ENCODE results near the gene MTCL1. TPM values are rescaled to one million over a fixed set of nuclear protein-coding genes. Genes with fewer than 3 reads are reported as not detected.

Gene MTCL1
- total RNA-seq, 1 donor from 2014 or later: 2.9 TPM

DNA sequence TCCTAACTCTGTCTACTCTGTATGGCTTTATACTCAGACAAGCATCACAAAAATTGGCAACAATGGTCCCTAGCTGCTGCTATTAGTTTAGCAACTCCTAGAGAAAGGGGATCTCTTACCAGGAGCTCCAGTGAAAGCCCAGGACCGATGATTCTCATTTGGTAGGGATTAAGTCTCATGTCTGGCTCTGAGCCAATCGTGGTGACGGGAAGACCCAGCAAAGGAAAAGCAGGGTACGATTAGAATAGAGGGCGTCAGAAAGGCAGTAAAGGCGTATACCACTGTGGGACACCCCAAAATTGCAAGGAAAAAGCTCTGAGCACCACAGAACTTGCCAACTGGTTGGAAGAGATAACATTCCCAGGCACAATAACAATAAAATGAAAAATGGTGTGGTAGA lies 129.5 kb downstream of the MTCL1 start:
- Mint-ChIP-seq H3K27ac (no peak overlapping the region), H3K27me3 (no peaks in the 10 kb centered on the region), H3K9me3 (peaks cover 11% of the 10 kb centered on the region), H3K4me1 (no peaks in the 10 kb centered on the region), H3K4me3 (no peak overlapping the region), H3K36me3 (ENCODE audit: low read depth) (no peaks in the 10 kb centered on the region)
- ATAC-seq (ENCODE audit: low read depth) (no peak), DNase-seq (no peak)
- ChIA-PET CTCF (no interaction called here), POLR2A (no interaction called here)
- intact Hi-C loops (cut with micrococcal nuclease): no loop called here
- TF ChIP-seq, protein P1, sequence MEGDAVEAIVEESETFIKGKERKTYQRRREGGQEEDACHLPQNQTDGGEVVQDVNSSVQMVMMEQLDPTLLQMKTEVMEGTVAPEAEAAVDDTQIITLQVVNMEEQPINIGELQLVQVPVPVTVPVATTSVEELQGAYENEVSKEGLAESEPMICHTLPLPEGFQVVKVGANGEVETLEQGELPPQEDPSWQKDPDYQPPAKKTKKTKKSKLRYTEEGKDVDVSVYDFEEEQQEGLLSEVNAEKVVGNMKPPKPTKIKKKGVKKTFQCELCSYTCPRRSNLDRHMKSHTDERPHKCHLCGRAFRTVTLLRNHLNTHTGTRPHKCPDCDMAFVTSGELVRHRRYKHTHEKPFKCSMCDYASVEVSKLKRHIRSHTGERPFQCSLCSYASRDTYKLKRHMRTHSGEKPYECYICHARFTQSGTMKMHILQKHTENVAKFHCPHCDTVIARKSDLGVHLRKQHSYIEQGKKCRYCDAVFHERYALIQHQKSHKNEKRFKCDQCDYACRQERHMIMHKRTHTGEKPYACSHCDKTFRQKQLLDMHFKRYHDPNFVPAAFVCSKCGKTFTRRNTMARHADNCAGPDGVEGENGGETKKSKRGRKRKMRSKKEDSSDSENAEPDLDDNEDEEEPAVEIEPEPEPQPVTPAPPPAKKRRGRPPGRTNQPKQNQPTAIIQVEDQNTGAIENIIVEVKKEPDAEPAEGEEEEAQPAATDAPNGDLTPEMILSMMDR (IDR thresholded peaks at IDR 0.05): no peak

DNA sequence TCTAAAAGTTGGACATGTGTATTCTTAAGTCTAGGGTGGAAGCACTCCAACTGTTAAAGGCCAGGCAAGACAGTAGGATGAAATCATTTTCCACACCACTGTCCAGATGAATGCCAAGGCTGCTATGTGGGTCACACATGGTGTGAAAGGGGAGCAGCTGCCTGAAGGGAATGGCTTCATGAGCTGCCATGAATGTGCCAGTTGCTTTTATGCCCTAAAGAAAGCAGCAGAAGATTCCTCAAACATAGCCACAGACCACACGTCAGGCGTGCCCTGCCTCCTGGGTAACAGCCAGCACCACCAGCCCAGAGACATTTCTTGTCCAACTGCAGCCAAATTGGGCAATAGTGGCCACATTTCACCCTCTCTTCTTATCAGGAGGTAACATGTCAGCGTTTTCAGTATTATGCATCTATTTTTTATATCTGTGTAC lies 130.2 kb downstream of the MTCL1 start:
- Mint-ChIP-seq H3K27me3 (no peaks in the 10 kb centered on the region), H3K4me1 (no peaks in the 10 kb centered on the region), H3K27ac (no peak overlapping the region), H3K4me3 (no peak overlapping the region), H3K36me3 (ENCODE audit: low read depth) (no peaks in the 10 kb centered on the region), H3K9me3 (peaks cover 11% of the 10 kb centered on the region)
- DNase-seq: no peak
- intact Hi-C loops (cut with micrococcal nuclease): no loop called here
- ATAC-seq (ENCODE audit: low read depth): no peak
- CTCF ChIA-PET: no interaction called here
- POLR2A ChIA-PET: no interaction called here
- TF ChIP-seq, protein P1 (IDR thresholded peaks at IDR 0.05): no peak

DNA sequence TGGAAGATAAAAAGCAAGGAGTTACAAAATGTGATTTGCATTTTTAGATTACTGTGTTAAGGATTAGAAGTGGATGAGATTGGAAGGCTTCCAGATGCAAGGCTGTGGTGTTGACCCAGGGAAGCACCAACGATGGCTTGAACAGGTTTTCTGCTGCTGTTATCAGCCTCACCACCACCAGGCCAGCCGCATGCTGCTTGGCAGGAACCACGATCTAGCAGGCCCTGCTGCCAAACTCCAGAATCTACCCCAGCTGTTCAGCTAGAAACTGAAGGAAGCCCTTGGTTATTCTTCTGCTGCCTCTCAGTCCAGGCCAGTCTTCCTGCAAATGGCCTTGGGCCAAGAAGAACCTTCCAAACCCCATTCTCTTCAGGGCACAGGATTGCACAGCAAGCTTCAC lies 133.9 kb downstream of the MTCL1 start:
- Mint-ChIP-seq H3K27ac (no peak overlapping the region), H3K4me3 (no peak overlapping the region), H3K36me3 (ENCODE audit: low read depth) (no peaks in the 10 kb centered on the region), H3K9me3 (peaks cover 11% of the 10 kb centered on the region), H3K27me3 (no peaks in the 10 kb centered on the region), H3K4me1 (no peaks in the 10 kb centered on the region)
- ChIA-PET CTCF (no interaction called here), POLR2A (no interaction called here)
- TF ChIP-seq, protein P1 (IDR thresholded peaks at IDR 0.05): no peak
- ATAC-seq (ENCODE audit: low read depth): no peak
- intact Hi-C loops (cut with micrococcal nuclease): no loop called here
- no peak for DNase-seq

DNA sequence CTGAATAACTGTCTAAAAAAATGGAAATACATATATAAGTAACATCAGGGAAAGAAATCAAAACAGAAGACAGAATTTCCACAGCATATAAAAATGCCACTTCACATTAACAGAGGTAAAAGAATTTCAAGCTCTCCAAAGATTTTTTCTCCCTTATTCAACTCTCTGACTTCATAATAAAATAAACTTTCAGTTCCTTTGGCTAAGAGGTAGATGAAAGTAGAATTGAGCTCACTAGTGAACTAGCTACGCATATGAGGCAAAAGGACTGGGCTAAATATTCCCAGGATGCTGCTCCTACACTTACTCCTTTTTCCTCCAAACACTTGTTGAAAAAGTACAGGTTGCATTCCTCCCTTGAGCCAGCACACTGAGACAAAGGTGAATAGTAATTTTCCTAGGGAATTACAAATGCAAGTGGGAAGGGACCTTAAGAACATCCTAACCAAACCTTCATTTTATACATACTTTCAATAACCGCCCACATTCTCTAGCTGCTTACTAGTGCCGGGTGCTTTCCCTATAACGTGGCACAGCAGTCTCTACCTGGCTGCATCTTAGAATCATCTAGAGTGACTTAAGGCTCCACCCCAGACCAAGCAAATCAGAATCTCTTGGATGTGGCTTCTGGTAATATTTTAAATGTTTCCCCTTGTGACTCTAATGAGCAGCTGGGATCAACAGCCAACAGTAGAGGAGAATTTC lies 136.6 kb downstream of the MTCL1 start:
- POLR2A ChIA-PET: no interaction called here
- TF ChIP-seq, protein P1 (IDR thresholded peaks at IDR 0.05): no peak
- CTCF ChIA-PET: no interaction called here

DNA sequence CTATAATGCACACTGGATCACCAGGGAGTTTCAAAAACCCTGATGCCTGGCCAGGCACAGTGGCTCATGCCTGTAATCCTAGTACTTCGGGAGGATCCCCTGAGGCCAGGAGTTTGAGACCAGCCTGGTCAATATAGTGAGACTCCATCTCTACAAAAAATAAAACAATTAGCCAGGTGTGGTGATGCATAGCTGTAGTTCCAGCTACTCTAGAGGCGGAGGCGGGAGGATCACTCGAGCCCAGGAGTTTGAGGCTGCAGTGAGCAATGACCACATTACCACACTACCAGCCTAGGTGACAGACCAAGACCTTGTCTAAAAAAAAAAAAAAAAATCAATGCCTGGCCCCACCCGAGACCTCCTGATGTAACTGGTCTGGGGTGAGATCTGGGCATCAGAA lies 137.2 kb downstream of the MTCL1 start:
- Mint-ChIP-seq H3K4me1 (no peaks in the 10 kb centered on the region), H3K9me3 (no peaks in the 10 kb centered on the region)

More for the DNA sequence above, 136.6 kb downstream of the MTCL1 start:
- no peak for DNase-seq
- no peak for ATAC-seq (ENCODE audit: low read depth)
- no peaks in the 10 kb centered on the region for H3K27me3 Mint-ChIP-seq
- H3K4me3 Mint-ChIP-seq: no peak overlapping the region
- intact Hi-C loops (cut with micrococcal nuclease): no loop called here
- H3K27ac Mint-ChIP-seq: no peak overlapping the region
- no peaks in the 10 kb centered on the region for H3K36me3 Mint-ChIP-seq (ENCODE audit: low read depth)
- no peaks in the 10 kb centered on the region for H3K4me1 Mint-ChIP-seq
- H3K9me3 Mint-ChIP-seq: peaks cover 5% of the 10 kb centered on the region

More for the DNA sequence above, 137.2 kb downstream of the MTCL1 start:
- no peaks in the 10 kb centered on the region for H3K36me3 Mint-ChIP-seq (ENCODE audit: low read depth)
- no peaks in the 10 kb centered on the region for H3K27me3 Mint-ChIP-seq
- intact Hi-C loops (cut with micrococcal nuclease): no loop called here
- TF ChIP-seq, protein P1 (IDR thresholded peaks at IDR 0.05): no peak
- H3K27ac Mint-ChIP-seq: no peak overlapping the region
- ATAC-seq (ENCODE audit: low read depth) (no peak), DNase-seq (no peak)
- no peak overlapping the region for H3K4me3 Mint-ChIP-seq
- POLR2A ChIA-PET: no interaction called here
- CTCF ChIA-PET: no interaction called here
